ENCODE results near the gene CELF2. TPM values are rescaled to one million over a fixed set of nuclear protein-coding genes. Genes with fewer than 3 reads are reported as not detected.
"Not testable (repeated sequence)": the region's sequence is repeated elsewhere in the genome, so short reads cannot be mapped to it uniquely, and the experiment has no call there.

The CELF2 gene
- polyA plus RNA-seq, 1 donor from 2014 or later = 55.5 TPM

DNA sequence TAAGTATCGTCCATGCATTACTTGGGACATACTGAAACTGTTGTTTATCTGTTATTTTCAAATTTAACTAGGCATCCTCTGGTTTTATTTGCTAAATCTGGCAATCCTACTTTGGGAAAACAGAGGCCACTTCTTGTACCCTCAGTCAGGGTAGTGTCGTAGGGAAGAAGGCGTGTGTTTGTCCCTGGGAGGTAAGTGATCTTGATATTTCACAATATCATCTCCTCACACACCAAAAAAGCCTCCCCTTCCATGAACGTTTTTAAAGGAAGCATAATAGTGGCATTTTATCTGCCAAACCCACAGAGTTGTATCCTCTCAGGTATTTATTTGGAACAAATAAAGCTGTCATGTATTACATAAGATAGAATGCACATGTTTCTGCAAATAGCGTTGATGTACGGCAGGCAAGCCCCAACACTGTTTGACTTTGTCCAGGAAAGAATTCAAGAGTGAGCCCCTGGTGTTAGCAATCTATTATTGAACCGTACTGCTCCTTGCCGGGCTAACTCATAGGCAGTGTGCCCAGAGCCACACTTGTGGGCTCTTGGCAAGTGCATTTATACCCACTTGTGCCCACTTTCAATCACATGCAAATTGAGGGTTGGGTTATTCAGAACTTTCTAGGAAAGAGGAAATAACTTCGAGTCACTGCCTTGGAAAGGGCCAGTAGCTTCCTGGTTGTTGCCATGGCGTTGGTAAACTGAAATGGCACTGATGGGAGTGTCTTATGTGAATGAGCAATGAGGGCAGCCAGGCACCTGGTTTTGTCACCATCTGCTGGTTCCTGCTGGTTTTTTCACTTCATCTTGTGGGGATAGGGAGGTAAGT is 327.8 kb downstream of the CELF2 start:
- Histone ChIP-seq H3K9me3 (ENCODE audit: low read length) (no peaks in the 10 kb centered on the region), H4K20me1 (ENCODE audit: insufficient read depth) (no peaks in the 10 kb centered on the region), H3K4me2 (ENCODE audit: low read length) (no peak overlapping the region), H3K9me2 (ENCODE audit: insufficient read depth, low read length) (no peaks in the 10 kb centered on the region), H3K79me2 (replicated peaks; ENCODE audit: insufficient read depth, low read length) (no peaks in the 10 kb centered on the region), H3K4me3 (ENCODE audit: low read length) (no peak overlapping the region), H3K27ac (ENCODE audit: low read length) (no peak overlapping the region), H2AFZ (ENCODE audit: low read depth, low read length) (no peak overlapping the region), H3K36me3 (ENCODE audit: insufficient read depth, low read length) (no peaks in the 10 kb centered on the region), H3F3A (ENCODE audit: insufficient read depth, low read length, poor library complexity, severe bottlenecking) (no peaks in the 10 kb centered on the region), H3K9ac (ENCODE audit: low read length) (no peak overlapping the region), H3K27me3 (ENCODE audit: insufficient read depth, low read depth, low read length) (no peaks in the 10 kb centered on the region)
- TF ChIP-seq, protein P1, sequence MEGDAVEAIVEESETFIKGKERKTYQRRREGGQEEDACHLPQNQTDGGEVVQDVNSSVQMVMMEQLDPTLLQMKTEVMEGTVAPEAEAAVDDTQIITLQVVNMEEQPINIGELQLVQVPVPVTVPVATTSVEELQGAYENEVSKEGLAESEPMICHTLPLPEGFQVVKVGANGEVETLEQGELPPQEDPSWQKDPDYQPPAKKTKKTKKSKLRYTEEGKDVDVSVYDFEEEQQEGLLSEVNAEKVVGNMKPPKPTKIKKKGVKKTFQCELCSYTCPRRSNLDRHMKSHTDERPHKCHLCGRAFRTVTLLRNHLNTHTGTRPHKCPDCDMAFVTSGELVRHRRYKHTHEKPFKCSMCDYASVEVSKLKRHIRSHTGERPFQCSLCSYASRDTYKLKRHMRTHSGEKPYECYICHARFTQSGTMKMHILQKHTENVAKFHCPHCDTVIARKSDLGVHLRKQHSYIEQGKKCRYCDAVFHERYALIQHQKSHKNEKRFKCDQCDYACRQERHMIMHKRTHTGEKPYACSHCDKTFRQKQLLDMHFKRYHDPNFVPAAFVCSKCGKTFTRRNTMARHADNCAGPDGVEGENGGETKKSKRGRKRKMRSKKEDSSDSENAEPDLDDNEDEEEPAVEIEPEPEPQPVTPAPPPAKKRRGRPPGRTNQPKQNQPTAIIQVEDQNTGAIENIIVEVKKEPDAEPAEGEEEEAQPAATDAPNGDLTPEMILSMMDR (IDR thresholded peaks at IDR 0.05; ENCODE audit: poor library complexity, severe bottlenecking) = no peak
- TF ChIP-seq, protein P2, sequence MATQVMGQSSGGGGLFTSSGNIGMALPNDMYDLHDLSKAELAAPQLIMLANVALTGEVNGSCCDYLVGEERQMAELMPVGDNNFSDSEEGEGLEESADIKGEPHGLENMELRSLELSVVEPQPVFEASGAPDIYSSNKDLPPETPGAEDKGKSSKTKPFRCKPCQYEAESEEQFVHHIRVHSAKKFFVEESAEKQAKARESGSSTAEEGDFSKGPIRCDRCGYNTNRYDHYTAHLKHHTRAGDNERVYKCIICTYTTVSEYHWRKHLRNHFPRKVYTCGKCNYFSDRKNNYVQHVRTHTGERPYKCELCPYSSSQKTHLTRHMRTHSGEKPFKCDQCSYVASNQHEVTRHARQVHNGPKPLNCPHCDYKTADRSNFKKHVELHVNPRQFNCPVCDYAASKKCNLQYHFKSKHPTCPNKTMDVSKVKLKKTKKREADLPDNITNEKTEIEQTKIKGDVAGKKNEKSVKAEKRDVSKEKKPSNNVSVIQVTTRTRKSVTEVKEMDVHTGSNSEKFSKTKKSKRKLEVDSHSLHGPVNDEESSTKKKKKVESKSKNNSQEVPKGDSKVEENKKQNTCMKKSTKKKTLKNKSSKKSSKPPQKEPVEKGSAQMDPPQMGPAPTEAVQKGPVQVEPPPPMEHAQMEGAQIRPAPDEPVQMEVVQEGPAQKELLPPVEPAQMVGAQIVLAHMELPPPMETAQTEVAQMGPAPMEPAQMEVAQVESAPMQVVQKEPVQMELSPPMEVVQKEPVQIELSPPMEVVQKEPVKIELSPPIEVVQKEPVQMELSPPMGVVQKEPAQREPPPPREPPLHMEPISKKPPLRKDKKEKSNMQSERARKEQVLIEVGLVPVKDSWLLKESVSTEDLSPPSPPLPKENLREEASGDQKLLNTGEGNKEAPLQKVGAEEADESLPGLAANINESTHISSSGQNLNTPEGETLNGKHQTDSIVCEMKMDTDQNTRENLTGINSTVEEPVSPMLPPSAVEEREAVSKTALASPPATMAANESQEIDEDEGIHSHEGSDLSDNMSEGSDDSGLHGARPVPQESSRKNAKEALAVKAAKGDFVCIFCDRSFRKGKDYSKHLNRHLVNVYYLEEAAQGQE (IDR thresholded peaks at IDR 0.05; ENCODE audit: borderline replicate concordance) = no peak
- no peak for TF ChIP-seq EP300 (conservative IDR thresholded peaks at IDR 0.05; ENCODE audit: poor library complexity, severe bottlenecking)
- no peak for TF ChIP-seq TAF1 (IDR thresholded peaks at IDR 0.05; ENCODE audit: low read depth)
- no peak for TF ChIP-seq EZH2 (IDR thresholded peaks at IDR 0.05; ENCODE audit: borderline replicate concordance, insufficient read depth, low read length, poor library complexity, severe bottlenecking)
- TF ChIP-seq SMC3 (conservative IDR thresholded peaks at IDR 0.05; ENCODE audit: poor library complexity) = no peak
- no peak for TF ChIP-seq RAD21 (conservative IDR thresholded peaks at IDR 0.05)
- TF ChIP-seq MXI1 (conservative IDR thresholded peaks at IDR 0.05; ENCODE audit: poor library complexity, severe bottlenecking) = no peak
- no peak for TF ChIP-seq POLR2AphosphoS5 (IDR thresholded peaks at IDR 0.05)

- H3K27ac ChIP-seq (ENCODE audit: low read length); H3F3A ChIP-seq (ENCODE audit: insufficient read depth, low read length, poor library complexity, severe bottlenecking); H3K9ac ChIP-seq (ENCODE audit: low read length); H3K27me3 ChIP-seq (ENCODE audit: insufficient read depth, low read depth, low read length); H3K9me3 ChIP-seq (ENCODE audit: low read length); H3K36me3 ChIP-seq (ENCODE audit: insufficient read depth, low read length); H4K20me1 ChIP-seq (ENCODE audit: insufficient read depth); H3K79me2 ChIP-seq (replicated peaks; ENCODE audit: insufficient read depth, low read length); H2AFZ ChIP-seq (ENCODE audit: low read depth, low read length); H3K4me3 ChIP-seq (ENCODE audit: low read length); H3K9me2 ChIP-seq (ENCODE audit: insufficient read depth, low read length); H3K4me2 ChIP-seq (ENCODE audit: low read length): not testable (repeated sequence)
Measured at GRCh38 chr10:11347580-11347979, 329.9 kb downstream of the CELF2 start.
